Transverse colon (tissue), 4 donors: Measurements from ENCODE around the gene GDF9. TPM values are rescaled to one million over a fixed set of nuclear protein-coding genes. Genes with fewer than 3 reads are reported as not detected.
A peak's percentile ranks its signal among the peaks of the same experiment; 100 is the strongest.

Experiments used
- DNase-seq: peaks from one replicate; pipeline ENCODE4 v3.0.0-alpha.2; 2019
- H3K27ac ChIP-seq, 4 donors: fragments of 200-600 bp; sonication (generic); 2 replicates each; pipeline ENCODE4 v1.5.1; 2016 to 2018; ENCODE audit warnings: inconsistent platforms in 4 of 4
- H3K27me3 ChIP-seq: fragments of 200-600 bp; sonication (generic); 2 replicates; pipeline ENCODE4 v1.5.1; 2017; ENCODE audit warnings: inconsistent platforms
- H3K36me3 ChIP-seq, 4 donors: fragments of 200-600 bp; sonication (generic); 2 replicates each; pipeline ENCODE4 v1.5.1; 2017 to 2019; ENCODE audit warnings: inconsistent platforms in 4 of 4
- H3K4me1 ChIP-seq, 4 donors: fragments of 200-600 bp; sonication (generic); 2 replicates each; pipeline ENCODE4 v1.5.1; 2017 to 2020; ENCODE audit warnings: inconsistent platforms in 4 of 4
- H3K4me3 ChIP-seq, 4 donors: fragments of 200-600 bp; sonication (generic); 1 replicate in 1 of 4; 2 replicates in 3 of 4; pipeline versions ENCODE4 v1.5.1 to v1.6.1; 2017 to 2019; ENCODE audit warnings: inconsistent platforms in 4 of 4
- H3K9me3 ChIP-seq, 2 donors: fragments of 200-600 bp; sonication (generic); 2 replicates each; pipeline ENCODE4 v1.5.1; 2017 to 2019; ENCODE audit warnings: inconsistent platforms in 2 of 2
- EP300 ChIP-seq: sonication (generic); formaldehyde crosslinking; IDR thresholded peaks from one replicate; pipeline ENCODE4 v1.6.1; 2017; ENCODE audit warnings: antibody characterized with exemption, low read depth
- POLR2A ChIP-seq: fragments of 450-650 bp; IDR thresholded peaks from one replicate; pipeline ENCODE4 v1.6.1; 2016; ENCODE audit warnings: antibody characterized with exemption, mild to moderate bottlenecking, moderate library complexity
- POLR2AphosphoS5 ChIP-seq, 3 donors: sonication (generic); formaldehyde crosslinking; IDR thresholded peaks; one replicate each; pipeline ENCODE4 v1.6.1; 2016; ENCODE audit warnings: antibody characterized with exemption in 3 of 3
- WGBS, 2 donors: methylation state at CpG; one replicate each; pipeline ENCODE4 v1.1.5; 2018; ENCODE audit warnings: low coverage in 1 of 2; 5-methylcytosine and 5-hydroxymethylcytosine counted together
- in situ Hi-C, 4 donors: fragments of 200-750 bp; cut with MboI; loops; one replicate each; pipeline versions ENCODE4 v1.15.0 to v1.15.1; 2017; ENCODE audit warnings: low sequenced_read_pairs in 3 of 4, low pct_ligation_motif_present in 1 of 4, low pct_unique_long_range_greater_than_20kb in 1 of 4
- intact Hi-C: fragments of 100-400 bp; cut with DNase I; formaldehyde crosslinking; loops from one replicate; pipeline ENCODE4 v1.15.1; 2023; ENCODE audit warnings: low total_unique reads
- total RNA-seq, 4 donors: library from RNA; depleted of rRNA; stranded (reverse); fragments of >200 nt; gene quantifications; one replicate each; pipeline ENCODE4 v1.1.0, GENCODE V29; 2016
- TF ChIP-seq, protein P1 (sequence below), 5 experiments: fragments of 200-600 bp in 3 of 5; fragments of 450-650 bp in 2 of 5; sonication (generic) in 3 of 5; IDR thresholded peaks; 1 replicate in 2 of 5; 2 replicates in 3 of 5; pipeline ENCODE4 v1.5.1; 2016 to 2017; ENCODE audit warnings: antibody characterized with exemption in 5 of 5, inconsistent platforms in 3 of 5, mild to moderate bottlenecking in 2 of 5, moderate library complexity in 1 of 5

GDF9 gene
- total RNA-seq, 4 donors from 2014 or later = 0.27 to 0.79 TPM; not detected in 2

- no peaks in the 10 kb centered on the region for H3K27me3 ChIP-seq
- H3K9me3 ChIP-seq = no peaks in the 10 kb centered on the region
- 88% methylated on average over 4 of the region's 4 CpGs; no CpG with 5 or more reads in 1 of the 2 donors for WGBS, 2 donors
- peaks cover 14 to 50% (median 42%) of the 10 kb centered on the region in 4 donors for H3K4me1 ChIP-seq
- TF ChIP-seq EP300 (no peak), POLR2AphosphoS5 (IDR thresholded peaks at IDR 0.05) (no peak), POLR2A (no peak)
- TF ChIP-seq, protein P1, sequence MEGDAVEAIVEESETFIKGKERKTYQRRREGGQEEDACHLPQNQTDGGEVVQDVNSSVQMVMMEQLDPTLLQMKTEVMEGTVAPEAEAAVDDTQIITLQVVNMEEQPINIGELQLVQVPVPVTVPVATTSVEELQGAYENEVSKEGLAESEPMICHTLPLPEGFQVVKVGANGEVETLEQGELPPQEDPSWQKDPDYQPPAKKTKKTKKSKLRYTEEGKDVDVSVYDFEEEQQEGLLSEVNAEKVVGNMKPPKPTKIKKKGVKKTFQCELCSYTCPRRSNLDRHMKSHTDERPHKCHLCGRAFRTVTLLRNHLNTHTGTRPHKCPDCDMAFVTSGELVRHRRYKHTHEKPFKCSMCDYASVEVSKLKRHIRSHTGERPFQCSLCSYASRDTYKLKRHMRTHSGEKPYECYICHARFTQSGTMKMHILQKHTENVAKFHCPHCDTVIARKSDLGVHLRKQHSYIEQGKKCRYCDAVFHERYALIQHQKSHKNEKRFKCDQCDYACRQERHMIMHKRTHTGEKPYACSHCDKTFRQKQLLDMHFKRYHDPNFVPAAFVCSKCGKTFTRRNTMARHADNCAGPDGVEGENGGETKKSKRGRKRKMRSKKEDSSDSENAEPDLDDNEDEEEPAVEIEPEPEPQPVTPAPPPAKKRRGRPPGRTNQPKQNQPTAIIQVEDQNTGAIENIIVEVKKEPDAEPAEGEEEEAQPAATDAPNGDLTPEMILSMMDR (IDR thresholded peaks at IDR 0.05) = no peak
- no peak for DNase-seq
- peak overlapping the region; percentile 86 to 92 (median 88) for H3K27ac ChIP-seq
- intact Hi-C loops = no loop called here
- no peak overlapping the region for H3K4me3 ChIP-seq
- in situ Hi-C loops = loop anchor here in 1 of 4 donors (25.0 kb wide), 1 partner anchor 454 kb away; no protein-coding TSS in a partner anchor
- no peaks in the 10 kb centered on the region for H3K36me3 ChIP-seq
Measured at GRCh38 chr5:132841305-132841704, 25.0 kb downstream of the GDF9 start.

GRCh38 chr5:132840896-132841295 lies 25.4 kb downstream of the GDF9 start:
- no peaks in the 10 kb centered on the region for H3K36me3 ChIP-seq
- no peak overlapping the region for H3K4me3 ChIP-seq
- H3K4me1 ChIP-seq = peaks cover 14 to 55% (median 42%) of the 10 kb centered on the region in 4 donors
- in situ Hi-C loops = loop anchor here in 1 of 4 donors (25.0 kb wide), 1 partner anchor 454 kb away; no protein-coding TSS in a partner anchor
- no peaks in the 10 kb centered on the region for H3K27me3 ChIP-seq
- no peak for DNase-seq
- no peaks in the 10 kb centered on the region for H3K9me3 ChIP-seq
- intact Hi-C loops = no loop called here
- H3K27ac ChIP-seq = peak overlapping the region; percentile 86 to 92 (median 88)
- WGBS, 2 donors = 43 to 80% methylated on average over 1 of the region's 1 CpG
- TF ChIP-seq, protein P1 (IDR thresholded peaks at IDR 0.05) = no peak
- no peak for TF ChIP-seq EP300
- no peak for TF ChIP-seq POLR2AphosphoS5 (IDR thresholded peaks at IDR 0.05)
- TF ChIP-seq POLR2A = no peak

DNA sequence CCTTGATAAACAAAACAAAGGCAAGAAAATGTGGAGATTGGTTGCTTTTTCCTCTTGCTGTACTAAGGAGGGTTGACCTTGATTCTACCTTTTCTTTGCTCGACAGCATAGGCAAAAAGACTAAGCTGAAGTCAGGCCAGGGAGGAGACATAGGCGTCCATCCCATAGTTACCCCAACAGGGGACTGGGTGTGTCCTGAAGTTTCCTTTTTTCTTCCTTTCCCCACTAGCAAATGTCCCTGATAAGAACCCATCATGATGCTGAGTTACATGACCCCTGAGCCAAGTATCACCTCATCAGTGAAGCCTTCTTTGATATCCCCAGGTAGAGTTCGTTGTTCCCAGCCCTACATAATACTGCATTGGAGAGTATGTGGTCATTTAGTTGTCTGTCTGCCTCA lies 26.0 kb downstream of the GDF9 start:
- Histone ChIP-seq H3K4me1 (peaks cover 14 to 55% (median 42%) of the 10 kb centered on the region in 4 donors), H3K4me3 (no peak overlapping the region), H3K27ac (peak overlapping the region; percentile 86 to 92 (median 88)), H3K9me3 (no peaks in the 10 kb centered on the region), H3K36me3 (no peaks in the 10 kb centered on the region), H3K27me3 (no peaks in the 10 kb centered on the region)
- WGBS, 2 donors = 31 to 60% methylated on average over 3 of the region's 3 CpGs
- DNase-seq = no peak
- in situ Hi-C loops (loop anchor here in 1 of 4 donors (25.0 kb wide), 1 partner anchor 453 kb away; no protein-coding TSS in a partner anchor), intact Hi-C loops (no loop called here)
- TF ChIP-seq, protein P1 (IDR thresholded peaks at IDR 0.05) = no peak
- TF ChIP-seq POLR2A (no peak), EP300 (no peak), POLR2AphosphoS5 (IDR thresholded peaks at IDR 0.05) (no peak)

DNA sequence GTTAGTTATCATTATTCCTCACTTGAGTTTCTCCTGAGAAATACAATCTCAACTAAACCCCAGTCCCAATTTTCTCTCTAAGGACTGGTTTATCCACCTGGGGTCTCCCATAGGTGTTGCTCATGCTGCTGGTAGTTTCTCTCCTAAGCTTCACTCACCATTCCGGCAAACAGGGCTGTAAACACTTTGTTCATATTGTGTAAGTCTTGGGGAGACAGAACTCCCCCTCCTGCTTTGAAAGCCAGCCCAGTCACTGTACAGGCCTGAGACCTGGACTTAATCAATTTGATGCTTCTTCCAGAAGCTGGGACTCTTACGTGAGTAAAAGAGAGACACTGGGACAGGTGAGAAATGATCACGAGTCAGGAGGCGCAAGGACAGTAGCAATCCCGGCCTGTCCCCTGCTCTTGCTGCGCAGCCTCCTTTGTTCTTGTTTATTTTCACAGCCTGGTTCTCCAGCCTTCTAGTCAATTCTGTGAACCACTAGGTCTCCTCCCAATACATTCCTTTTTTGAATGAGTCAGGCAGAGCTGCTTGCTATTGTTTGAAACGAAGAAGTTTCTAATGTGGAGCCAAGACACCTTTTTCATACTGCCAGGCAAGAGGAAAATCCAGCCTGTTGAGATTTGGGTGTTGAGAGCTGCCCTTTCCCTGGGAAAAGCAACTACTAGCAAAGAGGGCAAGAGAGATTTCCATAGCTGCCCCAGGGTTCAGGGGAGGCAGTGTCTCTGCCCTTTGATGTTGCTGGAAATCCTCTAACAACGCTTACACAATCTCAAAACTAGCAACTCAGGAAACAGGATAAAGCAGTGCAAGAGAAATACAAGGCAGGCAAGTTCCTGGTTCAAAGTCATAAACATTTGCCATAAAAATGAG lies 26.6 kb downstream of the GDF9 start:
- Histone ChIP-seq H3K4me1 (peaks cover 14 to 55% (median 42%) of the 10 kb centered on the region in 4 donors), H3K27ac (peak overlapping the region; percentile 86 to 92 (median 88)), H3K9me3 (no peaks in the 10 kb centered on the region), H3K36me3 (no peaks in the 10 kb centered on the region), H3K27me3 (no peaks in the 10 kb centered on the region), H3K4me3 (no peak overlapping the region)
- TF ChIP-seq, protein P1 (IDR thresholded peaks at IDR 0.05) = no peak
- TF ChIP-seq POLR2A (peak; percentile 54), POLR2AphosphoS5 (IDR thresholded peaks at IDR 0.05) (peak in 2 of 3 donors; percentile 65 to 72)
- intact Hi-C loops = no loop called here
- in situ Hi-C loops = loop anchor here in 2 of 4 donors (10.0 to 25.0 kb wide), 2 partner anchors 45 to 452 kb away; no protein-coding TSS in a partner anchor
- DNase-seq = peak; percentile 51
- 37 to 54% methylated on average over 7 to 8 of the region's 8 CpGs for WGBS, 2 donors
